ENCODE measurements around the gene SMIM38. TPM values are rescaled to one million over a fixed set of nuclear protein-coding genes. Genes with fewer than 3 reads are reported as not detected.

The SMIM38 gene
- total RNA-seq, 5 donors from 2014 or later (not counting 1 experiment from before 2014, with no cell fraction given), result 0.12 to 1.7 (median 0.92) TPM

Other genes with a start within 250 kb of the SMIM38 start
- gene MRGPRD, start 174.9 kb upstream of the SMIM38 start, total RNA-seq, result not detected
- gene MRGPRF, start 142.7 kb upstream of the SMIM38 start, total RNA-seq, result not detected
- 10 to 100 TPM; 14.9 to 34.3 (median 19.4) TPM for gene TPCN2, start 107.0 kb upstream of the SMIM38 start, total RNA-seq
- gene MYEOV, start 138.2 kb downstream of the SMIM38 start, total RNA-seq, result under 1 TPM in 3 of 5 donors, not detected in 2; 0.22 to 0.98 (median 0.50) TPM

Measured in T-cell (primary cell).